HepG2 (cell line): ENCODE measurements around the gene GRK5. TPM values are rescaled to one million over a fixed set of nuclear protein-coding genes. Genes with fewer than 3 reads are reported as not detected.
A peak's percentile ranks its signal among the peaks of the same experiment; 100 is the strongest.

Experiments used
- CBX2 ChIP-seq, 2 experiments: fragments of 200-600 bp in 1 of 2; sonication (generic); formaldehyde crosslinking in 1 of 2; IDR thresholded peaks; 2 replicates each; pipeline versions ENCODE4 v1.7.0 to v1.8.1; 2018 to 2022; ENCODE audit warnings: low read depth in 2 of 2, low read length in 1 of 2, mild to moderate bottlenecking in 1 of 2, missing genetic modification reagents in 1 of 2
- CCAR2 ChIP-seq: fragments of 200-400 bp; formaldehyde crosslinking; optimal IDR thresholded peaks from 2 replicates; pipeline ENCODE3; 2018; ENCODE audit warnings: low read depth, mild to moderate bottlenecking, low read length, moderate library complexity
- E2F5 ChIP-seq: sonication (generic); formaldehyde crosslinking; conservative IDR thresholded peaks from 2 replicates; pipeline ENCODE4 v1.4.0; 2020; ENCODE audit warnings: missing genetic modification reagents
- ELF3 ChIP-seq: IDR thresholded peaks from 2 replicates; pipeline ENCODE4 v1.6.1; 2016; ENCODE audit warnings: missing genetic modification reagents, missing compliant biosample characterization
- HINFP ChIP-seq: sonication (generic); formaldehyde crosslinking; IDR thresholded peaks from 2 replicates; pipeline ENCODE4 v1.4.0; 2020; ENCODE audit warnings: low read depth, mild to moderate bottlenecking, missing genetic modification reagents
- IRF9 ChIP-seq: sonication (generic); formaldehyde crosslinking; IDR thresholded peaks from 2 replicates; pipeline ENCODE4 v1.8.0; 2022; ENCODE audit warnings: missing genetic modification reagents, mild to moderate bottlenecking, borderline replicate concordance
- MLX ChIP-seq: IDR thresholded peaks from 2 replicates; pipeline ENCODE4 v1.6.1; 2016
- NR1H2 ChIP-seq: sonication (generic); formaldehyde crosslinking; IDR thresholded peaks from 2 replicates; pipeline ENCODE4 v1.8.1; 2022; ENCODE audit warnings: low read depth, missing genetic modification reagents, borderline replicate concordance
- NR2C2 ChIP-seq: sonication (generic); formaldehyde crosslinking; IDR thresholded peaks from 2 replicates; pipeline ENCODE4 v1.4.0; 2020; ENCODE audit warnings: missing genetic modification reagents, mild to moderate bottlenecking, moderate library complexity, borderline replicate concordance
- PHB2 ChIP-seq: fragments of 450-650 bp; IDR thresholded peaks from 2 replicates; pipeline ENCODE4 v1.6.1; 2018; ENCODE audit not compliant: partially characterized antibody
- RARG ChIP-seq: sonication (generic); formaldehyde crosslinking; IDR thresholded peaks from 2 replicates; pipeline ENCODE4 v1.4.0; 2020; ENCODE audit warnings: low read depth, mild to moderate bottlenecking, missing genetic modification reagents
- REXO4 ChIP-seq: sonication (generic); formaldehyde crosslinking; IDR thresholded peaks from 2 replicates; pipeline ENCODE4 v1.8.0; 2022; ENCODE audit warnings: missing genetic modification reagents, mild to moderate bottlenecking, borderline replicate concordance
- TEAD3 ChIP-seq: optimal IDR thresholded peaks from 2 replicates; pipeline ENCODE3; 2016; ENCODE audit warnings: borderline replicate concordance
- ZBTB14 ChIP-seq: sonication (generic); formaldehyde crosslinking; IDR thresholded peaks from 2 replicates; pipeline ENCODE4 v1.4.0; 2020; ENCODE audit warnings: missing genetic modification reagents
- ZC3H4 ChIP-seq: sonication (generic); formaldehyde crosslinking; IDR thresholded peaks from 2 replicates; pipeline ENCODE4 v1.4.0; 2020; ENCODE audit warnings: missing genetic modification reagents, borderline replicate concordance
- ZFP62 ChIP-seq: sonication (generic); formaldehyde crosslinking; IDR thresholded peaks from 2 replicates; pipeline ENCODE4 v1.4.0; 2020; ENCODE audit warnings: missing genetic modification reagents
- ZNF20 ChIP-seq: sonication (generic); formaldehyde crosslinking; IDR thresholded peaks from 2 replicates; pipeline ENCODE4 v1.4.0; 2020; ENCODE audit warnings: mild to moderate bottlenecking, moderate library complexity, missing genetic modification reagents
- ZNF670 ChIP-seq: sonication (generic); formaldehyde crosslinking; IDR thresholded peaks from 2 replicates; pipeline ENCODE4 v1.8.0; 2022; ENCODE audit warnings: mild to moderate bottlenecking, missing genetic modification reagents, borderline replicate concordance
- ZNF850 ChIP-seq: sonication (generic); formaldehyde crosslinking; conservative IDR thresholded peaks from 2 replicates; pipeline ENCODE4 v1.9.0; 2021; ENCODE audit warnings: mild to moderate bottlenecking, missing genetic modification reagents
- polyA plus RNA-seq, 8 experiments: library from polyadenylated mRNA; depleted of rRNA in 3 of 8; stranded (reverse) in 7 of 8; unstranded in 1 of 8; fragments of >200 nt; fragmentation: Illumina TruSeq in 4 of 8; extraction: Trizol in 4 of 8; gene quantifications; 2 replicates each; pipeline versions ENCODE4 v1.2.1 to v1.2.3, GENCODE V29; 2011 to 2016; ENCODE audit warnings: low read depth in 4 of 8, missing spikeins in 1 of 8, mixed read lengths in 1 of 8; ENCODE audit not compliant: insufficient read depth in 1 of 8
- total RNA-seq, 5 experiments: library from RNA; depleted of rRNA; stranded (reverse); fragments of >200 nt; fragmentation: Illumina TruSeq; extraction: Trizol; gene quantifications; 2 replicates each; pipeline ENCODE4 v1.2.3, GENCODE V29; 2016; ENCODE audit warnings: low read depth in 1 of 5

The GRK5 gene
- total and polyA plus RNA-seq, 2 of the 13 experiments (the other 11 are each of a cell fraction or from before 2014, with no cell fraction given), result 10.4 to 12.6 TPM

GRCh38 chr10:119498889-119499676 is 291.7 kb downstream of the GRK5 start (continued):
- TF ChIP-seq CCAR2 (no peak), ELF3 (CRISPR knock-in tag) (peak; percentile 79), ZNF20 (no peak), E2F5 (CRISPR knock-in tag) (no peak), CBX2 (IDR thresholded peaks at IDR 0.05; ENCODE audit: low read depth, low read length) (no peak), CBX2 (CRISPR knock-in tag; IDR thresholded peaks at IDR 0.05; ENCODE audit: low read depth) (no peak), ZC3H4 (CRISPR knock-in tag) (no peak), RARG (no peak), NR2C2 (peak; percentile 25; the same call in 1 of the 2 replicates), ZNF670 (CRISPR knock-in tag) (no peak), PHB2 (no peak), NR1H2 (CRISPR knock-in tag) (no peak), IRF9 (CRISPR knock-in tag) (no peak; the same call in 1 of the 2 replicates), ZFP62 (CRISPR knock-in tag) (no peak), ZBTB14 (CRISPR knock-in tag) (no peak), HINFP (CRISPR knock-in tag) (no peak), MLX (CRISPR knock-in tag) (peak; percentile 72), REXO4 (CRISPR knock-in tag) (no peak), ZNF850 (no peak), TEAD3 (CRISPR knock-in tag) (peak; percentile 71)
